Muscle of back (tissue), 11 donors: ENCODE data around the gene PLXNB3. TPM values are rescaled to one million over a fixed set of nuclear protein-coding genes. Genes with fewer than 3 reads are reported as not detected.

Experiments used
- DNase-seq, 3 donors: peaks; one replicate each; pipeline versions ENCODE4 v3.0.0 to v3.0.0-alpha.2; 2013
- polyA plus RNA-seq, 10 donors: library from polyadenylated mRNA; unstranded; fragments of 120-200 nt; gene quantifications; one replicate each; pipeline ENCODE4 v1.2.1, GENCODE V29; 2013; ENCODE audit not compliant: insufficient read length in 10 of 10

PLXNB3 gene
- polyA plus RNA-seq, 10 donors, result 0.97 to 7.8 (median 3.8) TPM

- no peak for DNase-seq
Observed at GRCh38 chrX:153750127-153750774, 13.8 kb upstream of the PLXNB3 start.

- no peak for DNase-seq
Observed at GRCh38 chrX:153755136-153755535, 8.9 kb upstream of the PLXNB3 start.

GRCh38 chrX:153761863-153762262 is 2.2 kb upstream of the PLXNB3 start:
- no peak for DNase-seq

GRCh38 chrX:153762626-153763173 is 1.3 kb upstream of the PLXNB3 start:
- DNase-seq, result no peak

- DNase-seq, result no peak
Observed at GRCh38 chrX:153763298-153763932, 634 bp upstream of the PLXNB3 start.

DNA sequence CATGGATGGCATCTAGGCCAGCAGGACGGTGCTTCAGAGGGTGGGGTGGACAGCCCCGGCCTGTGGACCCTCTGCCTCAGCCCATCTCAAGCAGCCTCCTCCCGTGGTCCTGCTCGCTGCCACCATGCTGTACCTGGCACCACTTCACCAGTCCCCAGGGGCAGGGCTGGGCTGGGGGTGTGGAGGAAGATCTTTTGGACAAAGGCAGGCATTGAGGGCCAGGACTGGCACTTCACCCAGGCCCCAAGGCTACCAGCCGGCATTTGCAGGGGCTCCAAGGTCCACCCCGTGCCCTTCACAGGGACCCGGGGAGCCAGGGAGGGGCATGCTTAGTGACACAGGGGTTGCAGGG is 713 bp downstream of the PLXNB3 start:
- no peak for DNase-seq

- no peak for DNase-seq
Observed at GRCh38 chrX:153765138-153766079, 1.4 kb downstream of the PLXNB3 start.

DNA sequence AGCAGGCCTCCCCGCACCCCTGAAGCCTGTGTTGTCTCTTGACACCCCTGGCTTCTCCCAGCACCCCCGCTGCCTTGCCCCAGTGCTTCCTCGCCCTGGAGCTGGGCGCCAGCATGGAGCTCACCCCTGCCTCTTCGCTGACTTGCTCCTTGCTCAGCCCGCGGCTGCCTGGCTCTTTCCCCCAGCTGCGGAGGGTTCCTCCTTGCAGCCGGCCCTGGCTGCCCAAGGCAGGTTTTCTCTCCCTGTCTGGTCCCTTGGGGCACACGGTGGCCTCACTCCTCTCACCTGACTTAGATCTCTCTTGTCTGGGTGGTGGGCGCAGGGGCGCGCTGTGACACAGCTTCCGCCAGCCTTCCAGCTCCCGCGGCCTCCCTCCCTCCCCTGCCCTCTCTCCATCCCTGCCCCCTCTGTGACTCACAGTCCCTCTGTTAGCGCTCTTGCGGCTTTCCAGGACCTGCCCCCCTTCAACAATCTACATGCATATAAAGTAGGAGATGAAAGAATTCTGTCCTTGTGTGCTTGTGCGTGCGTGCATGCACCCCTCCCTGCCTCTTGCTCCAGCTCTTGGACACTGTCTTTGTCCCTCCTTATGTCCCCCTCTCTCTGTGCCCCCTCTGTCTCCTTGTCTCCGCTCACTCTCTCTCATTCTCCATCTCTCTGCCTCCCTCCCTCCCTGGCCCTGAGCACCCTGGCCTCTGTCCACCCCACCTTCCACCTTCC is 2.2 kb downstream of the PLXNB3 start:
- peak in 2 of 3 donors; percentile 43 to 51 for DNase-seq

GRCh38 chrX:153766871-153767673 is 3.0 kb downstream of the PLXNB3 start:
- DNase-seq, result no peak

DNA sequence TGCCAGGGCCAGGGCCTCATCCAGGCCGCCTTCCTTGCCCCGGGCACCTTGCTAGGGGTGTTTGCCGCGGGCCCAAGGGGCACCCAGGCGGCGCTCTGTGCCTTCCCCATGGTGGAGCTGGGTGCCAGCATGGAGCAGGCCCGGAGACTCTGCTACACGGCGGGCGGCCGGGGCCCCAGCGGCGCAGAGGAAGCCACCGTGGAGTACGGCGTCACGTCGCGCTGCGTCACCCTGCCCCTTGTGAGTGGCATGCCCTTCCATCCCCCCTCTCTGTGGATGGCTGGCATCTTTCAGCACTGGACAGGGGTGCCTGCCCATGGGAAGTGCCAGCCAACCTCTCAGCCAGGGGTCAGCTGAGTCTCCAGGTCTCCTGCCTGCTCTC is 3.6 kb downstream of the PLXNB3 start:
- no peak for DNase-seq

DNA sequence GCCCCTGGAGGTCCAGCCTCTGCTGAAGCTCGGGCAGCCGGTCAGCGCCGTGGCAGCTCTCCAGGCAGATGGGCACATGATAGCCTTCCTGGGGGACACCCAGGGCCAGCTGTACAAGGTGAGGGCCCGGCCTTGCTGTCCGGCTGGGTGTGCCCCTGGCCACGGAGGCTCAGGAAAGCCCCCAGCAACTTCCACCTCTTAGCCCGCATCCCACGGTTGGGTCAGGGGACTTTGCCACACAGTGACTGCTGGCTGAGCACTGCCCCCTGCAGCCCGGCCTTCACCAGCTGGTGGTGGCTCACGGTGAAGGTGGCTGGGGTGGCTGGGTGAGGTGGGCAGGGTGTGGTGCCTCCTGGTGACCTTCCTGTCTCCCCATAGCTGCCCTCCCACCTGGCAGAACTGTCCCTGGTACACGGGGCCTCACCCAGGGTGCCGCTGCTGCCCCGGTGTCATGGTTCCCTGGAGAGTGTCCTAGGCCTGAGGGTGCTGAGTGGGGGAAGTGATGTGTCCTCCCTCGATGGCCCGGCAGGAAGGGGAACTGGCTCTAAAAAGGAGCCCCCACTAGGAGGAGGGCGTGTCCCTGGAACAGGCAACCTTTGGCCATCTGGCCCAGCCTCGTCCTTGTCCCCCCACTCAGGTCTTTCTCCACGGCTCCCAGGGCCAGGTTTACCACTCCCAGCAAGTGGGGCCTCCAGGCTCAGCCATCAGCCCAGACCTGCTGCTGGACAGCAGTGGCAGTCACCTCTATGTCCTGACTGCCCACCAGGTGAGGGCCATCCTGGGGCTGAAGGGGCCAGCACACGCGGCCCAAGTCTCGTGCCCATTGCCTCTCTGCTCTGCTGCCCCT is 4.5 kb downstream of the PLXNB3 start:
- DNase-seq, result no peak

DNA sequence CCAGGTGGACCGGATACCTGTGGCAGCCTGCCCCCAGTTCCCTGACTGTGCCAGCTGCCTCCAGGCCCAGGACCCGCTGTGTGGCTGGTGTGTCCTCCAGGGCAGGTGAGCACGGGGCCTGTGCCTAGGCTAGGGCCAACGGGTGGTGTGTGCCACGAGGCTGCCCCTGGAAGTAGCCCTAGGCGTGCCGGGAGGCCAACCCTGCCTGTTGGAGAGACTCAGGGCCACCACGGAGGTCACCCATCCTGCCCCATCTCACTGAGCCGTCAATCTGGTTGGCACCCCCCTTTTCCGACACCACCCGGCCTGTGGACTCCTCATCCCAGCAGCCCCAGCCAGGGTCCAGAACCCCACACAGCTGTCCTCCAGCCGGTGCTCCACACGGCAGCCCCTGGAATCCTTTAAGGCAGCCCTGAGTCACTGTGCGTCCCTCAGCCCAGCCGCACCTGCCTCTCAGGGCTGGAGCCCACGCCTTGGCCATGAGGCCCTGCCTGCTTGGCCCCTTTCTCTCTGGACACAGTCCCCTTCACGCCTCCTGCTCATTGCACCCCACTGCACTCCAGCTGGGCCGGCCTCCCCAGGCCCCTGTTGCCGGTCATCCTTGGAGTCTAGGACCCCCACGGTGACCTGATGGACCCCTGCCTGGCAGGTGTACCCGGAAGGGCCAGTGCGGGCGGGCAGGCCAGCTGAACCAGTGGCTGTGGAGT is 5.3 kb downstream of the PLXNB3 start:
- DNase-seq, result no peak

DNA sequence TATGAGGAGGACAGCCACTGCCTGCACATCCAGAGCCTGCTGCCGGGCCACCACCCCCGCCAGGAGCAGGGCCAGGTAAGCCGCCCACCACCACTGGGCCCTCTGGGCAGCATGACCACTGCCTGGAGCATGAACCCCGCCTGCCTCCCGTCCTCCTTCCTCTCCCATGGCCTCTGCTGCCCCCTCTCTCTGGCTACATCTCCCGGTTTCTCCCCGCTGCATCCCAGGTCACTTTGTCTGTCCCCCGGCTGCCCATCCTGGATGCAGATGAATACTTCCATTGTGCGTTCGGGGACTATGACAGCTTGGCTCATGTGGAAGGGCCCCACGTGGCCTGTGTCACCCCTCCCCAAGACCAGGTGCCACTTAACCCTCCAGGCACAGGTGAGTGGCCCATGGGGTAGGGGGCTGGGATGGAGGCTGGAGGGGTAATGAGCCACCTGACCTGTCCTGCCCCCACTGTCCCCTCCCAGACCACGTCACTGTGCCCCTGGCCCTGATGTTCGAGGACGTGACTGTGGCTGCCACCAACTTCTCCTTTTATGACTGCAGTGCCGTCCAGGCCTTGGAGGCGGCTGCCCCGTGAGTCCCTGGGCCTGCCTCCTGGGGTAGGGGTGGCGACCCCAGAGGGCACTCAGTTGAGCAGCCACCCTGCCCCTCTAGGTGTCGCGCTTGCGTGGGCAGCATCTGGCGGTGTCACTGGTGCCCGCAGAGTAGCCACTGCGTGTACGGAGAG is 6.0 kb downstream of the PLXNB3 start:
- DNase-seq, result no peak

GRCh38 chrX:153770601-153771414 is 6.8 kb downstream of the PLXNB3 start:
- DNase-seq, result no peak

DNA sequence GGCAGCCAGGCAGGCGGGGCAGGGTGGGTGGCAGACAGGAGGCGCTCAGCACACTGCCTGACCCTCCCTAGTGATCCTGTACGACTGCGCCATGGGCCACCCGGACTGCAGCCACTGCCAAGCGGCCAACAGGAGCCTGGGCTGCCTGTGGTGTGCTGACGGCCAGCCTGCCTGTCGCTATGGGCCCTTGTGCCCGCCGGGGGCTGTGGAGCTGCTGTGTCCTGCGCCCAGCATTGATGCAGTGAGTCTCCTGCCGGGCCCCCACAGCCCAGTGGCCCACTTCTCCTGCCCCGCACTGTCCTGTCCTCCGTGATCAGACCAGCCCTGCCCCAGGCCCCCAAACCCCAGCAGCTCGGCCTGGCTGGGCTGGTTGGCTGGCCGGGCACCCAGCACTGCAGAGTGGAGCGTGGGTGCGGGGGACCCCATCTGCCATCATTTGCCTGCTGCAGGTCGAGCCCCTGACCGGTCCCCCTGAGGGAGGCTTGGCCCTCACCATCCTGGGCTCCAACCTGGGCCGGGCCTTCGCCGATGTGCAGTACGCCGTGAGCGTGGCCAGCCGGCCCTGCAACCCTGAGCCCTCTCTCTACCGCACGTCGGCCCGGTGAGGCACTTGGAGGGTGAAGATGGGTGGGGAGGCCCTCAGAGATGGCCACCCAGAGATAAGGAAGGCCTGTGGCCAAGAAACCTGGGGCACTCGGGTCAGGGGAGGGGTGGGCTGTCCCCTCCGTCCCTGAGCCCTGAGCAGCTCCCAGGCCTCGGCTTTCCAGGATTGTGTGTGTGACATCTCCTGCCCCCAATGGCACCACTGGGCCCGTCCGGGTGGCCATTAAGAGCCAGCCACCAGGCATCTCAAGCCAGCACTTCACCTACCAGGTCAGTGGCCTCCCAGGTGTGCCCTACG is 7.6 kb downstream of the PLXNB3 start:
- DNase-seq, result no peak
